Cardiac septum (tissue), 1 donor: ENCODE results near the gene GABRA5. TPM values are rescaled to one million over a fixed set of nuclear protein-coding genes. Genes with fewer than 3 reads are reported as not detected.
"Not testable (repeated sequence)": the region's sequence is repeated elsewhere in the genome, so short reads cannot be mapped to it uniquely, and the experiment has no call there.

Experiments
- DNase-seq: peaks from one replicate; pipeline ENCODE4 v3.0.0-alpha.2; 2020; ENCODE audit warnings: low spot score
- intact Hi-C: fragments of 100-400 bp; cut with DNase I; formaldehyde crosslinking; loops from one replicate; pipeline ENCODE4 v1.14.0; 2022
- long read RNA-seq: library from polyadenylated mRNA; unstranded; transcript quantifications from one replicate; pipeline ENCODE4 v2.0.0, GENCODE V29; 2021
- total RNA-seq: library from RNA; stranded (reverse); fragmentation: NEBNext Ultra II Directional; extraction: Animal tissue kit (Norgen Biotek cat#: 25700); gene quantifications from one replicate; pipeline ENCODE4 v1.2.1, GENCODE V29; 2021
- donor health status: DM: no; HTN: no; CAD: no.

GABRA5 gene
- not detected for total RNA-seq
- long read RNA-seq: 0 reads

DNA sequence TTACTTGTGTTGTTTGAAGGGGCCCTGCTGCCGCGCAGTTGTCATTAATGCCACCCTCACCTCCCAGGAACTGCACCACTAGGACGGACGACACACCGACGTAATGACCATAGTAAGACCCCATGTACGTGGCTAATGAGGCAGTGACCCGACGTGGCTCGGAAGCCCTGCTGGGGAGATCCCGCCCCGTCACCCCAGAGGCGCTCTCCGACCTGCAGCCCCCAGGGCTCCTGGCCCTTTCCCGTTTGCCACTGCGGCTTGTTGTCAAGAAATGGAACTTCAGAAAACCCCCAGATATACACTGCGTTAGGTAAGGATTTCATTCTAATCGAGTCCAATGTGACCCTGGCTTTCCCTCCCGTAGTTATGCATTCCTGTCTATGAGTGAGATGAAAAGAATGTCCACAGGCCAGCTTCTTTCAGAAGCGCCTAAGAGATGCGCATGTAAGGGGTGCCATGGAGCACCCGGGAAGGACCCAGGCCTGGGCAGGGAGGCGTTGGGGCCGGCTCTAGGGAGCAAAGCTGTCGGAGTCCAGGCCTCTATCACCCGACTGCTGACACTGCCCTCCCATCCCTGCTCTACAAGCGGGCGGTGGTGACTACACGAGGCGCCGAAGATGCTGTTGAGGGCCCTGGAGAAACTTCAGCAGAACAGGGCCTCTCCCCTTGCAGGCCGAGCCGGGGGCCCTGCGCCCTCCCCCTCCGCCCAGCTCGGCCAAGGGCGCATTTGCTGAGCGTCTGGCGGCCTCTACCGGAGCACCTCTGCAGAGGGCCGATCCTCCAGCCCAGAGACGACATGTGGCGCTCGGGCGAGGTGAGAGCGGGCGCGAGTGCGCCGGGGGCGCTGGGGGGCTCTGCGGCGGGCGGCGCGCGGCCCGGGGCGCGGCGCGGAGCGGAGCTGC is at the start of gene GABRA5:
TSS of gene GABRA5 (plus strand) at position 765 of the 902 bp plus-strand sequence. CDS start 2,187 bp downstream, outside the sequence.
- no peak for DNase-seq

DNA sequence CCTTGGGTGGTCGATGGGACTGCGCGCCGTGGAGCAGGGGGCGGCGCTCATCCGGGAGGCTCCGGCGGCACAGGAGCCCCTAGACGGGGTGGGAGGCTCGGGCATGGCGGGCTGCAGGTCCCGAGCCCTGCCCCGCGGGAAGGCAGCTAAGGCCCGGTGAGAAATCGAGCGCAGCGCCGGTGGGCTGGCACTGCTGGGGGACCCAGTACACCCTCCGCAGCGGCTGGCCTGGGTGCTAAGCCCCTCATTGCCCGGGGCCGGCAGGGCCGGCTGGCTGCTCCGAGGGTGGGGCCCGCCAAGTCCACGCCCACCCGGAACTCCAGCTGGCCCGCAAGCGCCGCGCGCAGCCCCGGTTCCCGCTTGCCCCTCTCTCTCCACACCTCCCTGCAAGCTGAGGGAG is 35.7 kb upstream of the GABRA5 start:
- DNase-seq, intact Hi-C loops: not testable (repeated sequence)

More for the DNA sequence above, at the start of gene GABRA5:
- intact Hi-C loops: loop anchor here (5.0 to 10.0 kb wide), 2 partner anchors 922 to 1174 kb away; no protein-coding TSS in a partner anchor

DNA sequence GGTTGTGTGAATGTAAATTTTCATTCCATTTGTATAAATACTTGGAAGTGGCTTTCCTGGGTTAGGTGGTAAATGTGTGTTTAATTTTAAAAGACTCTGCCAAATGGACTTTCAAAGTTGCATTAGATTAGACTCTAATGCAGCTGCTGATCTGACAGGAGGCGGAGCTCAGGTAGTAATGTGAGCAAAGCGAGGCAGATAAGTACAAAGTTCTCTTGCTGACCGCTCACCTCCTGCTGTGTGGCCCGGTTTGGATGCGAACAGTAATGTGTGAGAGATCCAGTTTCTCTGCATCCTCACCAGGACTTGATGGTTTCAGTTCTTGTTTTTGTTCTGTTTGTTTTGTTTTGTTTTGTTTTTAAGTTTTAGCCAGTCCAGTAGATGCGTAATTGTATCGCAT is 34.9 kb upstream of the GABRA5 start:
- DNase-seq: no peak
- intact Hi-C loops: no loop called here

DNA sequence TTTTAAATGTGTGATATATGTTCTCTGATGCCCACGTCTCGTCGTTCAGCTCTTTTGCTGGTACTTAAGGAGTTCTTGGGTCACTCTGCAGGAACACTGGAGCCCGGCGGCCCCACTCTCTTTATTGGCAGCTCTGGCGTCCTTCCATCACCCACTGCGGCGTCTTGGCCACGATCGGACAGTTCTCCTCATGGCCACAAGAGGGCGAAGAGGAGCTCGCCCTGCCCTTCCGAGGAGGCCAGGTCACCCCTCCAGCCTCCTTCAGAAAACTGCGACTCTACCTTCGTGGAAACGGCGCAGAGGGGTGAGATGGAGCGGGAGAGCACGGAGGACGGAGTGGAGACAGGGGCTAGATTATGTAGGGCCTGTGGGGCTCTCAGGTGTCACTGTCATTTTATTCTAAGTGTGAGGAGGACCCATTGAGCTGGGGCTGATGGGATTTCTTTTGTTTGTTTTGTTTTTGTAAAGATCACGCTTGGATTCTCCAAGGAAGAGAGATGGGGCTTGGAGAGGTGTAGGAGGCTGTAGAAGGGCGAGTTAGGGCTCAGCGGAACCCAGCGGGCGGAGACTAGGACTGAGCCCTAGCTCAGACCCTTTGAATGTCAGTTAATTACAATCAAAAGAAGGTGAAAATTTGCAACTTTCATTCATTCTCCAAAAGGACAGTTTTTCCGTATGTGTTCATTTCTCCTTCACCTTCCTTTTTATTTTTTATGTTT is 28.0 kb upstream of the GABRA5 start:
- intact Hi-C loops: no loop called here

DNA sequence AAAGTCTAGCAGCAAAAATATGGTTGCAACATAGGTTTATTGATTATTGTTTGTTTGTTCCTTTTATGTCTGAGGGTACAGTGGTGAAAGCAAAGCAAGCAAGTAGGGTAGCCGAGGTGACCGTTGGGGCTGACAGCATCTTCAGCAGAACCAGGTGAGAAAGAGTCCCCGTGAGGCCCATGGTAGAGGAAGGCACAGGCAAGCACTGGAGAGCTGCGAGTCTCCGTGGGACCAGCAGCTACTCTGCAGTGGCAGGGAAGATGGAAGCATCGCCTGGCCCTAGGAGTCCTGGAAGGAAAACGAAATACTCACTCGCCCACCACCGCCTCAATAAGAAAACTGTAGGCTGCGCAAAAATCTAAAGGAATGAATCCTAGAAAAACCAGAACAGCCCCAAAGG is 25.3 kb upstream of the GABRA5 start:
- intact Hi-C loops: no loop called here
- DNase-seq: no peak

More for the DNA sequence above, 28.0 kb upstream of the GABRA5 start:
- DNase-seq: no peak

DNA sequence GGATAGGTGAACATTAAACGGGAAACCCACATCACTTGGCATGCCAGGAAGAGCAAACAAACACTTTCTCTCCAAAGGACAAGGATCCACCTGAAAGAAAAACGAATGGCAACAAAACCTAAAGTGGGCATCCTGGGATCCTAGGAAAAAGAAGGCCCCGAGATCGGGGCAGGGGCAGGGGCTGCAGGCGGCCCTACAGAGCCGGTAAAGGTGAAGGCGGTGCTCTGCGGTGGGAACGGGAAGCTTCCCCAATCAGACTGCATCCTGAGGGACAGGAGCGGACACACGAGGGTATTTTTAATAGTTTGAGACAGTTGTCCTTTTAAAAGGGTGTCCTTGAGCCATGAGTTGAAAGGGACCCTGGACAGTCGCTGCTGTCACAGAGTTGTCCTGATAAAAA is 24.9 kb upstream of the GABRA5 start:
- no peak for DNase-seq
- intact Hi-C loops: no loop called here

DNA sequence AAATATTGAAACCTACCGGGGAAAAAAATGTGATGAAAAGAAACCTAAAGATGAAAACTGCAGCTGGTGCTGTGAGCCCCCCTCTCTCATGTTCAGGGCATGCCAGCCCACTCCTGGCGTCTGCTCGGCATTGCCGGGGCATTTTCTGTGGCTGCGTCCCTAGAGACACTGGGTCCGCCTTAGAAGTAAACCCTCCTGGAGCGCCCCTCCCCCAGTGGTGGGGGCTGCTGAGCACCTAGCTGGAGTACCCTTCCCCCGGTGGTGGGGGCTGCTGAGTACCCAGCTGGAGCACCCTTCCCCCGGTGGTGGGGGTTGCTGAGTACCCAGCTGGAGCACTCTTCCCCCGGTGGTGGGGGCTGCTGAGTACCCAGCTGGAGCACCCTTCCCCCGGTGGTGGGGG is 24.5 kb upstream of the GABRA5 start:
- intact Hi-C loops: no loop called here
- no peak for DNase-seq

DNA sequence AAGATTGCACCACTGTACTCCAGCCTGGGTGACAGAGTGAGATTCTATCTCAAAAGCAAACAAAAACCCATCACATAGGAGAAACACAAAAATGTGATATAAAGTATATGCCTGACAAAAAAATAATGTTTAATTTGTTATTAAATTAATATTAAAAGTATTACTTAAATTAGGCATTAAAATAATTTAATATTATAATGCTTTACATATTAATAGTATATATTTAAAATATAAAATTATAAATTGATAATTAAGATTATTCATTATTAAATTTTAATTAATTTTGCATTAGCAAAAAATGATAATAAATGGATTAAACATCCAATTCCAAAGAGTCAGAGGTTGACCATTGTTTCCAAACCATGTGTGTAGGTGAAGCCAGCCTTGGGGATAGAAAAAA is 22.0 kb upstream of the GABRA5 start:
- intact Hi-C loops: no loop called here
- DNase-seq: no peak

DNA sequence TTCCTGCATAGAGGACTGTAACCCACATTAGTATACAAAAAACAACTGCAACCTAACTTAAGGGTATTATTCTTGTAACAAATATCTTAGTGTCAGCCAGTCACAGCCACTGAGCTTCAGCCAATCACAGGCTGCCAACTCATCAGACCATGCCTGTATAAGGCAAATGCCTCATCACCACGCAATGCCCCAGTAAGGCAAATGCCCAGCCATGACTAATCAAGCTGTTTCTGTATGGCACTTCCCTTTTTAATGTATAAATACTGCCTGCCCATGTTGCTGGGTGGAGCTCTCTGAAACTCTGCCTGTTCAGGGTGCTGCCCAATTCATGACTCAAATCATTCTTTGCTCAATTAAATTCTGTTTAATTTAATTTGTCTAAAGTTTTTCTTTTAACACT is 18.4 kb upstream of the GABRA5 start:
- intact Hi-C loops: no loop called here
- DNase-seq: no peak

DNA sequence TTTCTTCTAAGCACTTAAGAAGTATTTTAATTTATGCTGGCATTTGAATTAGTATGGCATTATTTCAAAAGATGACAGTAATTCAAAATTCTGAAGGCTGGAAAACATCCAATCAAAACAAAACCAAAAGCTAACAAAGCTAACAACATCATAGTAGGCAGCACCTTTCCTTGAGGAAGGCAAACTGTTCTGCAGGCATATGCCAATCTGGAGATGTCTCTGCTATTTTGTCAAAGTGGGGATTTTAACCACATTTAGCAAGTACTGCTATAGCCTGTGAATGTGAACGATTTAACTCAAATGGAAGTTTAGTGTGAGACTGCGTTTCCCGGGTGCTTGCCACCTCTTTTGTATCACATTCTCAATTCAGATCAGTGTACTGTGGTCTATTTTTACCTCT is 16.7 kb upstream of the GABRA5 start:
- intact Hi-C loops: no loop called here

DNA sequence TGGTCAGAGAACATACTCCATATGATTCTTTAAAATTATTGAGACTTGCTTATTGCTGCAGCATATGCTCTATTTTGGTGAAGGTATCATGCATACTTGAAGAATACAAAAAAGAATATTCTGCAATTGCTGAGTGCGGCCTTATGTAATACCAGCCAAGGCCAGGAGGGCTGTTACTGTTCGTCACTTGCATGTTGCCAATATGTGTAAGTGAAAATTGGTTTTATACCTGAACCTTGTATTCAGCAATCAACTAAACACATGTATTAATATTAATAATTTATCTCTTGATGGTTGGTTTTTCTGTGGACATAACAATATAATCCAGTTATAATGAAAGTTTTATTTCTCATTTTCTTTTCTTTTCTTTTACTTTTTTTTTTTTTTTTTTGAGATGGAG is 13.9 kb upstream of the GABRA5 start:
- no peak for DNase-seq
- intact Hi-C loops: no loop called here

More for the DNA sequence above, 16.7 kb upstream of the GABRA5 start:
- no peak for DNase-seq

DNA sequence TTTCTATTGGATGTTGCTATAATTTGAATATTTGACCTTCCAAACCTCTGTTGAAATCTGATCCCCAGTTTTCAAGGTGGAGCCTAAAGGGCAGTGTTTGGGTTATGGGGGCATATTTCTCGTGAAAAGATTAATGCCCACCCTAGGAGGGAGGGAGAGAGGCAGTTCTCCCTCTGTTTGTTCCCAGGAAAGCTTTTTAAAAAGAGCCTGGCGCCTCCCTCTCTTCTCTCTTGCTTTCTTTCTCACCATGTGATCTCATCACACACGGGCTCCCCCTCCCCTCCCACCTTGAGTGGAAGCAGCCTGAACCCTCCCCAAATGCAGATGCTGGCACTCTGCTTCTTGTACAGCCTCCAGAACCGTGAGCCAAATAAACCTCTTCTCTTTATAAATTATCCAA is 12.4 kb upstream of the GABRA5 start:
- intact Hi-C loops: no loop called here
- no peak for DNase-seq

DNA sequence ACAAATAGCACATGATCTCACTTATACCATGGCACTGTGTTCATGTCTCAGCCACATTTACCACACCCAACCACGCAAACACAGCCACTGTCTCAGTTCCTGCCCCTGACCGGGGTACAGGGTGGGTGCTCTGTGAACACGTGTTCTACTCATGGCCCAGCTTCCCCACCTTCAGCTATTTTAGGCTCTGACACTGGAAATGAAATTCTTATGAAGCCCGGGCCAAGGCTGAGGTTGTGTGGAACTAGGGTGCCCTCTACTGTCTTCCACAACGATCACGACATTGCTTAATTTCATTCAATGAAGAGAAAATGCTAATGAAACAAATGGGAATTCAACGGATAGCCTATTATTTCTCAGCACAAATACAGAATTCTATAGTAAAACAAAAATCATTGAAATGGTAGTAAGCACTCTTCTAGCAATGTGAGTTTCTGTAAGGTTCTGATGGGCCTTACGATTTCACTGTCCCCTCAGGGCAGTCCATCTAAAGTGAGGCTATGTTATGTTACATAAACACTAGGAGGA is 2.1 kb upstream of the GABRA5 start:
- DNase-seq: no peak
- intact Hi-C loops: loop anchor here (5.0 to 10.0 kb wide), 4 partner anchors 572 to 1357 kb away; no protein-coding TSS in a partner anchor

DNA sequence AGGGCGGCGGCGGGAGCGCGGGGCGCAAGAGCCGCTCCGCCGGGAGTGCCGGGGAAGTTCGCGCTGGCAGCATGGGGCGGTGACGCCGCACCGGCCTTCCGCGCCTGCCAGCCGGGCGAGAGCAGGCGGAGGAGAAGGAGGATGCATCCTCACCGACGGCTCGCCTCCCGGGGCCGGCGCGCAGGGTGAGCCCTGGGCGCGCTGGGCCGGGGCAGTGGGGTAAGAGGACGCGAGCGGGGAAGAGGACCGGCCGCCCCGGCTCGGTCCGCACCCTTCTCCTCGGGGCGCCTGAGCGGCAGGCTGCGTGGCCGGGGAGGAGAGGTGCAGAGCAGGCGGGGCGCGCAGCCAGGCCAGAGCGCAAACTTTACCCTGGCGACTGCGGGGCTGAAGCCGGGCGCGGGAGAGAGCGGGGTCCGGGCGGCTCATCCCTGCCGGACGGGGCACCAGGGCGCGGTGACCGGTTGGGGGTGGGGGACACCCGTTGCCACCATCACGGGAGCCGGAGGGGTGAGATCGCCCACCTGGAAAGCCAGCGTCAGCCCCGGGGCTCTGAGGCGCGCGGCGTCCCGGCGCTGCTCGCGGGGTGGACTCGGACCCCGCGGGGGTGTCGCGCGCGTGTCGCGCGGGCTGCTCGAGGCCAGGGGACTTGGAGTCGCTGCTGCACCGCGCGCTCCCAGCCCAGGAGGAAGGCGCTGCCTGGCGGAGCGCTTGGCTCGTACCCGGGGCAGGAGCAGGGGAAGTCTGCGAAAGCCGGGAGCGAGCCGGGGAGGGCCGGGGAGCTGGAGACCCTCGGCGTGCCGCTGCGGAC is 542 bp downstream of the GABRA5 start:
- intact Hi-C loops: loop anchor here (5.0 to 10.0 kb wide), 2 partner anchors 923 to 1175 kb away; no protein-coding TSS in a partner anchor
- no peak for DNase-seq

DNA sequence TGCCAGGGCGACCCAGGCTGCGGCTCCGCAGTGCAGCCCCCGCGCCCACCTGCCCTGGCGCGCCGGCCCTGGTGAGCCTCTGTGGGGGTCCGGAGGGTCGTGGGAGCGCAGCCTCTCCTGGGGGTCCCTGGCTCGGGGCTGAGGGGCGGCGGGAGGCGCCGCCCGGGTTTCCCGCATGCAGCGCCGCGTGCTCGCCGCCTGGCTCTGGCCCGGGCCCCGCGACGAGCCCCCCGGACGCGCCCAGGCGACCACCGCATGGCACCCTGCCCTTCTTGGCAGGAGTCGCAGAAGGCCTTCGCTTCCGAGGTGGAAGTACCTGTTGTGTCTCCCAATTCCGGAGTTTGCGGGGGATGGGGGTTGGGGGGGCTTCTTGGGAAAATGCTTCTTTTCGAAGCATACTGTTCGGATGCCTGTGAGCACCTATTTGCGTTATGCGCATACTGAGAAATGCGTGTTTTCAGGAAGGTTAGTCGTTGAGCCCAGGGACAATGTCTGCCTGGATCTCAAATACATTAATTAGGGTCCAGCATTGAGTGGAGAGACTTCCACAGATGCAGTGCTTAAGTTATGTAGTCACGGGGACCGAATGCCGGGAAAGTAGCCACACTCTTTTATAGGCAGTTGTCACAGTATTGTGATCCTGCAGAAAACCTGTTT is 1.3 kb downstream of the GABRA5 start:
- no peak for DNase-seq
- intact Hi-C loops: loop anchor here (5.0 to 10.0 kb wide), 2 partner anchors 923 to 1176 kb away; no protein-coding TSS in a partner anchor

DNA sequence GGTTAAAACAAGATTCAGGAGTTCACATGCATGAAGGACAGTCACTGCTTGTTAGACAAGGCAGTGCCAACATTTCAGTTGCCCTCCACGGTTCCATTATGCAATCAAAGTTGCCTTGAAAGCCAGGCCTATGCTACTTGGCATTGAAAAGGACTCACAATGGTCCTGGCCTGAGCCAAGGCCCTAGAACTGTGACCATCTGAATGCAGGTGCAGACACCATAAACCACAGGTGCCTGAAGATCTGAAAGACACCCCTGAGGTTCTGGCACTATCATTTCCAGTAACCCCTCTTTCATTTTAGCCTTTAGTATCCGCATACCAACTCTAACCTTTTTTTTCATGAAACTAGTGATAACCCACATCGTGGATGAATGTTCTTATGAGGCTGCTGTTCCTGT is 2.8 kb downstream of the GABRA5 start:
- intact Hi-C loops: loop anchor here (5.0 to 10.0 kb wide), 2 partner anchors 925 to 1177 kb away; no protein-coding TSS in a partner anchor
- no peak for DNase-seq

DNA sequence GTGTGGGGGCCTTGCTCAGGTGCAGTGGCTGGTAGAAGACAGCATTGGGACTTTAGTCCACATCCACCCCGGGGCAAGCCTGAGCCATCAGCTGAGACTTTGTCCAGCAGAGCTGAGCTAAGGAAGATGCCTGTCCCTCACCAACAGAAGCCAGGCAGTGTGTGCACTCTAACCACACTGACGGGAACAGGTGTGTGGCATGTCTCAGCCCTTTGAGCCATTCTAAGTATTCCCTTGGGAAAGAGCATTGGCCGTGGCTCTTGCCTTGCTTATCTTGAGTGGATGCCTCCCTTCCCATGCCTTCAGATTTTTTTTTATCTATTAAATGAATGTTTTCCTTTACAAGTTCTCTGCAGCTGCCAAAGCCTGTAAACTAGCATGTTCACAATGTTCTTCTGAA is 3.5 kb downstream of the GABRA5 start:
- DNase-seq: no peak
- intact Hi-C loops: no loop called here

DNA sequence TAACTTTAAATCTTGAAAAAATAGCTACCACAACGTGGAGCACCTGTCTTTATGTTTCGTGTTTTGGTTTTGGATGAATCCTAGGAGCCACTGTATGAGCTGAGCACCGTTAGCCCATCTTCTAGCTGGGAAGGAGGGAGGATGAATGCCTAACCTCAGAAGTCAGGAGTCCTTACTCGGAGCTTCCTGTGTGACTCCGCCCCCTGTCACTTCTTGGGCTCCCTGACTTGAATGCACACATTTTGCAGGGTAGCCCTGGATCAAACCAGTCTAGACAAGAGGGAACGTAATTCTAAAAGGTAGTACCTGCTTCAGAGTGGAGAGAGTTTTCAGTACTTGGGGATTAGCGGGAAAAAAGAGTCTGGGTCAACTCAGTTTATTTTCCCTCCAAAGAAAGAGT is 5.3 kb downstream of the GABRA5 start:
- intact Hi-C loops: no loop called here

DNA sequence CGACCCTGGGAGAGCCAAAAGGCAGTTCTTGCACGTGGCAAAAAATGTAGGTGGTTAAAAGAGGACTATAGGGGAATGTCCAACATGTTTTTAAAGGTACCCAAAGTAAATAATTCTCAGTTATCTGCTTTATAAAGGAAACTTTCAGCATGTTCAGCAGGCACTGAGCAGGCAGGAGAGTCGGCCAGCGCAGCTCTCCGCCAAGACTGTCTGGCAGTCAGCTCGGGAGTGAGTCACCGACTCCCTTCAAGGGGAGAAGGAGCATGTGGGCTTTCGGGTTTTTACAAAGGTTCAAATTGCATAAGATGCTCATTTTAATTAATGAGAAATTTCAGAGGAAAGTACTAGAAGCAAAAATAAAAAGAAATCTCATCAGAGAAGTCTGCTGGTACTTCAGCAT is 7.0 kb downstream of the GABRA5 start:
- no peak for DNase-seq
- intact Hi-C loops: no loop called here

More for the DNA sequence above, 5.3 kb downstream of the GABRA5 start:
- DNase-seq: no peak
